OCI-LY3 (cell line): ENCODE results near the gene CRADD.

ENCODE experiments used
- H2AFZ ChIP-seq: fragments of 200-600, 300-600 bp; shearing (Covaris generic); 2 replicates; pipeline ENCODE4 v1.6.0; 2014; ENCODE audit warnings: antibody characterized with exemption, low read depth, low read length
- H3K27ac ChIP-seq: fragments of 200-600, 300-600 bp; sonication (generic); 2 replicates; pipeline ENCODE4 v1.5.1; 2014; ENCODE audit warnings: mild to moderate bottlenecking, low read length, moderate library complexity, mixed read lengths
- H3K27me3 ChIP-seq: fragments of 200-600, 300-600 bp; sonication (generic); 2 replicates; pipeline ENCODE4 v1.6.1; 2014; ENCODE audit warnings: low read depth, low read length, mixed read lengths
- H3K36me3 ChIP-seq: fragments of 200-600, 300-600 bp; sonication (generic); replicated peaks from 2 replicates; pipeline ENCODE3; 2014; ENCODE audit warnings: low read depth, low read length, mixed read lengths
- H3K4me1 ChIP-seq: fragments of 300-600, 200-600 bp; sonication (generic); 2 replicates; pipeline ENCODE4 v1.6.1; 2014; ENCODE audit warnings: low read length, mixed read lengths
- H3K4me2 ChIP-seq: fragments of 200-600, 300-600 bp; sonication (generic); 2 replicates; pipeline ENCODE4 v1.6.1; 2014; ENCODE audit warnings: low read length, mixed read lengths
- H3K4me3 ChIP-seq: fragments of 300-600, 200-600 bp; sonication (generic); 2 replicates; pipeline ENCODE4 v1.5.1; 2014; ENCODE audit warnings: antibody characterized with exemption, mild to moderate bottlenecking, low read length, moderate library complexity
- H3K79me2 ChIP-seq: fragments of 300-600, 200-600 bp; shearing (Covaris generic); 2 replicates; pipeline ENCODE4 v1.6.1; 2014; ENCODE audit warnings: mild to moderate bottlenecking, low read length, mixed read lengths
- H3K9ac ChIP-seq: fragments of 300-600, 200-600 bp; shearing (Covaris generic); 2 replicates; pipeline ENCODE4 v1.6.0; 2014; ENCODE audit warnings: mild to moderate bottlenecking, low read length, moderate library complexity
- H3K9me3 ChIP-seq: fragments of 200-600, 300-600 bp; shearing (Covaris generic); 2 replicates; pipeline ENCODE4 v1.6.1; 2014; ENCODE audit warnings: low read length, mixed read lengths; ENCODE audit not compliant: insufficient read depth
- H4K20me1 ChIP-seq: fragments of 200-600, 300-600 bp; sonication (generic); 2 replicates; pipeline ENCODE4 v1.6.1; 2016; ENCODE audit warnings: low read length, mixed read lengths; ENCODE audit not compliant: insufficient read depth
- EZH2phosphoT487 ChIP-seq: fragments of 200-600 bp; shearing (Covaris generic); IDR thresholded peaks from 2 replicates; pipeline ENCODE4 v1.6.1; 2018; ENCODE audit warnings: antibody characterized with exemption, mixed run types, low read depth
- TF ChIP-seq, protein P1 (sequence below): fragments of 200-600, 300-600 bp; sonication (generic); IDR thresholded peaks from 2 replicates; pipeline ENCODE4 v1.5.1; 2014; ENCODE audit warnings: antibody characterized with exemption, low read length, low read depth

CRADD gene

DNA sequence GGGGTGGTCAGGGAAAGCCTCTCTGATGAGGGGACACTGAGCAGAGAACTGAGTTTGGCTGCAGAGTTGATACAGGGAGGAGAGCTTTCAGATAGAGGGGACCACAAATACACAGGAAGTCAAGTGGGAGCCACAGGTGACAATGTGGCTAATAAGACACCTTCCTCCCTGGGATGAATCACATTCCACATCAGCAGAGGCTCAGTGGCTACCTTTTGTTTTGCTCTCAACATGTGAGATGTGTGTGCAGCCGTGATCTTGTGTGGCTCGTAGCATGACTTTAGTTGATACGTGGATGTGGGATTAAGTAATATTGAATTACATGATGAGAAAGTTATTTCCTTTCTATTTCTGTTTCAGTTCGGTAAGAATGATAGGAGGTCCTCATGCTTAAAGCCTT lies 7.5 kb downstream of the CRADD start:
- Histone ChIP-seq H3K9me3 (no peaks in the 10 kb centered on the region), H4K20me1 (no peaks in the 10 kb centered on the region), H3K27ac (no peak overlapping the region), H3K4me1 (no peaks in the 10 kb centered on the region), H3K4me3 (no peak overlapping the region), H3K36me3 (peaks cover 4% of the 10 kb centered on the region), H3K4me2 (no peak overlapping the region), H2AFZ (no peak overlapping the region), H3K79me2 (no peaks in the 10 kb centered on the region; the same call in 1 of the 2 replicates), H3K9ac (no peak overlapping the region), H3K27me3 (no peaks in the 10 kb centered on the region)
- TF ChIP-seq, protein P1, sequence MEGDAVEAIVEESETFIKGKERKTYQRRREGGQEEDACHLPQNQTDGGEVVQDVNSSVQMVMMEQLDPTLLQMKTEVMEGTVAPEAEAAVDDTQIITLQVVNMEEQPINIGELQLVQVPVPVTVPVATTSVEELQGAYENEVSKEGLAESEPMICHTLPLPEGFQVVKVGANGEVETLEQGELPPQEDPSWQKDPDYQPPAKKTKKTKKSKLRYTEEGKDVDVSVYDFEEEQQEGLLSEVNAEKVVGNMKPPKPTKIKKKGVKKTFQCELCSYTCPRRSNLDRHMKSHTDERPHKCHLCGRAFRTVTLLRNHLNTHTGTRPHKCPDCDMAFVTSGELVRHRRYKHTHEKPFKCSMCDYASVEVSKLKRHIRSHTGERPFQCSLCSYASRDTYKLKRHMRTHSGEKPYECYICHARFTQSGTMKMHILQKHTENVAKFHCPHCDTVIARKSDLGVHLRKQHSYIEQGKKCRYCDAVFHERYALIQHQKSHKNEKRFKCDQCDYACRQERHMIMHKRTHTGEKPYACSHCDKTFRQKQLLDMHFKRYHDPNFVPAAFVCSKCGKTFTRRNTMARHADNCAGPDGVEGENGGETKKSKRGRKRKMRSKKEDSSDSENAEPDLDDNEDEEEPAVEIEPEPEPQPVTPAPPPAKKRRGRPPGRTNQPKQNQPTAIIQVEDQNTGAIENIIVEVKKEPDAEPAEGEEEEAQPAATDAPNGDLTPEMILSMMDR = no peak
- no peak for TF ChIP-seq EZH2phosphoT487

- Histone ChIP-seq H3K36me3 (peaks cover 4% of the 10 kb centered on the region), H3K9ac (no peak overlapping the region), H3K9me3 (peaks cover 3% of the 10 kb centered on the region; the same call in 1 of the 2 replicates), H3K4me2 (no peak overlapping the region), H2AFZ (no peak overlapping the region), H3K27me3 (no peaks in the 10 kb centered on the region), H3K4me1 (no peaks in the 10 kb centered on the region), H3K27ac (no peak overlapping the region), H3K4me3 (no peak overlapping the region), H4K20me1 (no peaks in the 10 kb centered on the region), H3K79me2 (no peaks in the 10 kb centered on the region; the same call in 1 of the 2 replicates)
- no peak for TF ChIP-seq EZH2phosphoT487
- TF ChIP-seq, protein P1 = no peak
These were observed 9.6 kb downstream of the CRADD start for GRCh38 chr12:93686572-93687356.

DNA sequence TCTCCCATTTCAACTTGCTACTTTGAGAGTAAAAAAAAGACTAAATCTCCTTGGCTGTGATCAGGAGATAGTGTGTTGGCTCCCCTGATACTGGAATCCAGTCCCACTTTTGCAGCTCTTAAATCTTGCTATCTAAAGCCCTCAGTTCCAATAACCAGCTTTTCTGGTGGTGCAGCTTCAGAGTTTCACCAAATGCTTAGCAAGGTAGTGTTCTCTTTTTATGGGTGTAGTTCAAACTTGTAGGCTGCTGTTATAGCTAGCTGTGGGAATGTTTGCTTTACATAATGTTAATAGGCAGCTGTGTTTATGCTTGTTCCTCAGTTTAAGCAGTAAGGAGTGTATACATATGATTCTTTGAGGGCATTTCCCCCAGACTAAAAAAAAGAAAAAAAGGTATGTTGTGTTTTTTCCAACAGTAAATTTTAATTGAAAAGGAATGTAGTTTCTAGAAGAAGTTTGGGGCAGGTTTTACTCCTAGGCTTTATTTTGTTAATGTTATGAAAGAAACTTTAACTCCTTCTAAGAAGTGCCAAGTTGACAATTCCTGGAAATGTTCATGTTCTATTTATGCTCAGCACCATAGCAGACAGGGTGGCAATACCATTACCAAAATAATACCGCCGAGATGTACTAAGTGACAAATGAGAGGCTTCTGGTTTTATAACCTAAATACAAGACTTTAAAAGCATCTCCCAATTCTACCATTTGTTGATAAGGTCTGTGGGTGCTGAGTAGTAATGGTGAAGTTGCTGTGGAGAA lies 12.1 kb downstream of the CRADD start:
- no peak overlapping the region for H3K4me2 ChIP-seq
- H3K9me3 ChIP-seq = peaks cover 10% of the 10 kb centered on the region; the same call in 1 of the 2 replicates
- H3K4me1 ChIP-seq = no peaks in the 10 kb centered on the region
- H3K27me3 ChIP-seq = no peaks in the 10 kb centered on the region
- TF ChIP-seq, protein P1 = no peak
- TF ChIP-seq EZH2phosphoT487 = no peak
- peaks cover 5% of the 10 kb centered on the region for H3K36me3 ChIP-seq
- H2AFZ ChIP-seq = no peak overlapping the region
- H3K9ac ChIP-seq = no peak overlapping the region
- H3K79me2 ChIP-seq = no peaks in the 10 kb centered on the region; the same call in 1 of the 2 replicates
- no peak overlapping the region for H3K4me3 ChIP-seq
- H3K27ac ChIP-seq = no peak overlapping the region
- no peaks in the 10 kb centered on the region for H4K20me1 ChIP-seq

GRCh38 chr12:93696462-93696861 lies 19.3 kb downstream of the CRADD start:
- Histone ChIP-seq H3K27me3 (no peaks in the 10 kb centered on the region), H3K36me3 (peaks cover 5% of the 10 kb centered on the region), H3K4me2 (no peak overlapping the region), H4K20me1 (no peaks in the 10 kb centered on the region), H3K4me3 (no peak overlapping the region), H3K9ac (no peak overlapping the region), H3K9me3 (peaks cover 10% of the 10 kb centered on the region; the same call in 1 of the 2 replicates), H2AFZ (no peak overlapping the region), H3K27ac (no peak overlapping the region), H3K4me1 (peaks cover 30% of the 10 kb centered on the region), H3K79me2 (no peaks in the 10 kb centered on the region)
- TF ChIP-seq, protein P1 = no peak
- no peak for TF ChIP-seq EZH2phosphoT487
